PC-3 (cell line): ENCODE results near the gene TAGLN2.

Source experiments
- EZH2 ChIP-seq: fragments of 300-600 bp; sonication (generic); IDR thresholded peaks from one replicate; pipeline ENCODE4 v1.6.1; 2017; ENCODE audit warnings: antibody characterized with exemption, mild to moderate bottlenecking, low read length; ENCODE audit not compliant: unreplicated experiment
- EZH2phosphoT487 ChIP-seq: fragments of 300-600 bp; sonication (generic); IDR thresholded peaks from 2 replicates; pipeline ENCODE4 v1.6.1; 2018; ENCODE audit warnings: mild to moderate bottlenecking, antibody characterized with exemption, low read length, borderline replicate concordance
- TF ChIP-seq, protein P1 (sequence below): fragments of 300-600 bp; sonication (generic); conservative IDR thresholded peaks from 2 replicates; pipeline ENCODE4 v1.5.1; 2017; ENCODE audit warnings: antibody characterized with exemption, low read depth, mild to moderate bottlenecking, low read length

DNA sequence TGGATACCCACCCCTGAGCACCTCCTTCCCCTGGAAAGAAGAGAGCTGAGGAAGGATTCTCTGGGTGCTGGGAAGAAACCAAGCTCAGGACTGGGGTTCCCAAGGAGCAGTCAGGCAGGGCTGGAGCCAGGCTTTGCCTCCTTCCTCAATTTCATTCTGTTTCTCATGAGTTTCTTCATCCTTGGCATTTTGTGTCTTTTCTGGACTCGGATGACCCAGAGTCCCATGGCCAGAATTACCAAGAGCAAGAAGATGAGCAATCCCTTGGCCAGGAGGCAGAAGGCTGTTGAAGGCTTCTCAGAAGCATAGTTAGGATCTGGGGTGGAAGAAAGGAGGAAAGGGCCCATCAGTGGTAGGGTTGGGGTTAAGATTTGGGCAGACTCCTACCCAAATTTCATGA is 26.2 kb upstream of the TAGLN2 start:
- TF ChIP-seq, protein P1, sequence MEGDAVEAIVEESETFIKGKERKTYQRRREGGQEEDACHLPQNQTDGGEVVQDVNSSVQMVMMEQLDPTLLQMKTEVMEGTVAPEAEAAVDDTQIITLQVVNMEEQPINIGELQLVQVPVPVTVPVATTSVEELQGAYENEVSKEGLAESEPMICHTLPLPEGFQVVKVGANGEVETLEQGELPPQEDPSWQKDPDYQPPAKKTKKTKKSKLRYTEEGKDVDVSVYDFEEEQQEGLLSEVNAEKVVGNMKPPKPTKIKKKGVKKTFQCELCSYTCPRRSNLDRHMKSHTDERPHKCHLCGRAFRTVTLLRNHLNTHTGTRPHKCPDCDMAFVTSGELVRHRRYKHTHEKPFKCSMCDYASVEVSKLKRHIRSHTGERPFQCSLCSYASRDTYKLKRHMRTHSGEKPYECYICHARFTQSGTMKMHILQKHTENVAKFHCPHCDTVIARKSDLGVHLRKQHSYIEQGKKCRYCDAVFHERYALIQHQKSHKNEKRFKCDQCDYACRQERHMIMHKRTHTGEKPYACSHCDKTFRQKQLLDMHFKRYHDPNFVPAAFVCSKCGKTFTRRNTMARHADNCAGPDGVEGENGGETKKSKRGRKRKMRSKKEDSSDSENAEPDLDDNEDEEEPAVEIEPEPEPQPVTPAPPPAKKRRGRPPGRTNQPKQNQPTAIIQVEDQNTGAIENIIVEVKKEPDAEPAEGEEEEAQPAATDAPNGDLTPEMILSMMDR, result no peak
- no peak for TF ChIP-seq EZH2
- TF ChIP-seq EZH2phosphoT487, result no peak
